Astrocyte of the hippocampus (primary cell): ENCODE measurements around the gene OR7C2.
"Not testable (repeated sequence)": the region's sequence is repeated elsewhere in the genome, so short reads cannot be mapped to it uniquely, and the experiment has no call there.

ENCODE experiments used
- DNase-seq: peaks from one replicate; pipeline ENCODE4 v3.0.0; 2011; ENCODE audit warnings: low read depth, low spot score

OR7C2 gene

DNA sequence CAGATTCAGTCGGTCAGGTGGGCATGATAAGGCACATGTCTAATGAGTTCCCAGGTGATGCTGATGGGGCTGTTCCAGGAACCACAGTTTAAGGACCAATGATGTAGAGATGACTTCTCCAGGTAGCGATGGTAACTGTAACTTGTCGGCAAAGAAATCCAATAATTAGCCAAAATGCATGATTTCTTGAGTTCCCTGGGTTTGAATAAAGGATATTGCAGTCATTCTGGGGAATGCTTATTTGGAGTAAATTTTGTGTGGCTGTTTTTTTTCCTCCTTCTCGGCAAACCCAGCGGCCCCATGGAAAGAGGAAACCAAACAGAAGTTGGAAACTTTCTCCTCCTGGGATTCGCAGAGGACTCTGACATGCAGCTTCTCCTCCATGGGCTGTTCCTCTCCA is at the start of gene OR7C2:
TSS of gene OR7C2 (plus strand) at position 301 of the 400 bp plus-strand sequence. CDS start at position 301, 0 bp downstream.
- DNase-seq: no peak

DNA sequence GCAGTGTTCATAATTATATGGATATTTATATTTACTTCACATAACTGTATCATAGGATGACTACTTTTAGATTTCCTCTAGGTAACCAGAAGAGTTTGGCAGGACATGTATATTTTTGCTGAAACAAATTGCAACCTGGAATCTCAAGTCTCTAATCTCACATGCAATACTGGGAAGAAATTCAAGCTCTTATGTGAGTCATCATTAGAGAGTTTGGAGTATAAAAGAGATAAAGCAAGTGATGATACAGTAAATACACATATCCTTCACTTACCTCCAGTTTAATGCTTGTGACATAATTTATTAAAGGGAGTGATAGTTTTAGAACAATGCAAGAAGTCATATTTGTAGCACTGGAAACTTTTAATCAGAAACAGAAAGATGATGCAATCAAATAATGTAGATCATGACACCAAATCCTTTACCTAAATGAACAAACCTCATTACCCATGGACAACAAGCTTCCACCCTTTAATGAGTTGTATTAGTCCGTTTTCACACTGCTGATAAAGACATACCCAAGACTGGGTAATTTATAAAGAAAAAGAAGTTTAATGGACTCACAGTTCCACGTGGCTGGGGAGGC is 39.5 kb upstream of the OR7C2 start:
- no peak for DNase-seq

DNA sequence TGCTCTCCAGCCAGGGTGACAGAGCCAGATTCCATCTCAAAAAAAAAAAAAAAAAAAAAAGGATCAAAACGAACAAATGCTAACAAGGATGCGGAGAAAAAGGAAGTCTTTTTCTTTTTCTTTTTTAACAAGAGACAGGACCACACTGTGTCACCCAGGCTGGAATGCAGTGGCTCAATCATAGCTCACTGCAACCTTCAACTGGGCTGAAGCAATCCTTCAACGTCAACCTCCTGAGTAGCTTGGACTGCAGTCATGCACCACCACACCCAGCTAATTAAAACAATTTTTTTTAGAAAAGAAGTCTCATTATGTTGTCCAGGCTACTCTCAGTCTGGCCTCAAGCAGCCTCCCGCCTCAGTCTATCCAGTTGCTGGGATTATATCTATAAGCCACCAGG is 34.6 kb upstream of the OR7C2 start:
- no peak for DNase-seq

DNA sequence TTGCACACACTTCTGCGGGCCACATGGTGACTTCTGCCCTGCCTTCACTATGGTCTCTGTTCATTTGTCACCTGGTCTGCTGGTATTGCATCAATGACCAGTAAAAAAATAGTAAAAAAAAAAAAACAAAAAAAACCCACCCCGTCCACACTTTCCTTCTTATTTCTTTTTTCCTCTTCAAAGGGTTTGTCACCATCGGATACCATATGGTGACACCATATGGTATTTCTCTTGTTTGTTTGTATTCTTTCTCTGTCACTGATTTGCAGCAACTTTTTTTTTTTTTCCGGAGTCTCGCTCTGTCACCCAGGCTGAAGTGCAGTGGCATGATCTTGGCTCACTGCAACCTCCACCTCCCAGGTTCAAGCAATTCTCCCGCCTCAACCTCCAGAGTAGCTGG is 26.2 kb upstream of the OR7C2 start:
- DNase-seq: no peak

DNA sequence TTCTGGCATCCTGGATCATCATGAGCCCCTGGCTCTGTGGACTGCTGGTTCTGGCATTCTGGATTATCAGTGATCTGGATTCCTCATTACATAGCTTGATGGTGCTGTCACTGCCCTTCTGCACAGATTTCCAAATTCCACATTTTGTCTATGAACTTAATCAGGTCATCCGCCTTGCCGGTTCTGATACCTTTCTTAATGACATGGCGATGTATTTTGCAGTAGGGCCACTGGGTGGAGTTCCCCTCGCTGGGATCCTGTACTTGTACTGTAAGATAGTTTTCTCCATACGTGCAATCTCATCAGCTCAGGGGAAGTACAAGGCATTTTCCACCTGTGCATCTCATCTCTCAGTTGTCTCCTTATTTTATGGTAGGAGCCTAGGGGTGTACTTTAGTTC is 24.4 kb upstream of the OR7C2 start:
- no peak for DNase-seq

DNA sequence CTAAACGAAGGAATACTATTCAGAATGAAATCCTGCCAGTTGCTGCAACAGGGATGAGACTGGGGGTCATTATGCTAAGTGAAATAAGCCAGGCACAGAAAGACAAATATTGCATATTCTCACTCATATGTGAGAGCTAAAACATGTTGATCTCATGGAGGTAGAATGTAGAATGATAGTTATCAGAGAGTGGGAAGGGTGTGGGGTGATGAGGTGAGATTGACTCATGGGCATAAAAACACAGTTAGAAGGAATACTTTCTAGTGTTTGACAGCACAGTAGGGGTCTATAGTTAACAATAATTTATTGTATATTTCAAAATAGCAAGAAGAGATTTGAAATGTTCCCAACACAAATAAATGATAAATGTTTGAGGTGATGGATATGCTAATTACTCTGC is 7.8 kb upstream of the OR7C2 start:
- DNase-seq: no peak

DNA sequence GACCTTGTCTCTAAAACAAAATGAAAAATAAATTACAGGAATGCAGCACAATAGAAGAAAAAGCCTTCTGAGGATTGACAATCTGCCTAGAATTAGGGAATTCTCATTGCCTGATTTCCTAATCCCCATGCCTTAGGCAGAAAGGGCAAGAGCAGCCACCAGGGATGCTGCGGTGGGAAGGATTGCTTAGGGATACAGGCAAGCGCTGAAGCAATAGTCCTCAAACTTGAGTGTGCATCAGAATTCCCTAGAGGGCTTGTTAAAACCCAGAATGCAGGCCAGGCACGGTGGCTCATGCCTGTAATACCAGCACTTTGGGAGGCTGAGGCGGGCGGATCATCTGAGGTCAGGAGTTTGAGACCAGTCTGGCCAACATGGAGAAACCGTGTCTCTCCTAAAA is 1.0 kb upstream of the OR7C2 start:
- no peak for DNase-seq

DNA sequence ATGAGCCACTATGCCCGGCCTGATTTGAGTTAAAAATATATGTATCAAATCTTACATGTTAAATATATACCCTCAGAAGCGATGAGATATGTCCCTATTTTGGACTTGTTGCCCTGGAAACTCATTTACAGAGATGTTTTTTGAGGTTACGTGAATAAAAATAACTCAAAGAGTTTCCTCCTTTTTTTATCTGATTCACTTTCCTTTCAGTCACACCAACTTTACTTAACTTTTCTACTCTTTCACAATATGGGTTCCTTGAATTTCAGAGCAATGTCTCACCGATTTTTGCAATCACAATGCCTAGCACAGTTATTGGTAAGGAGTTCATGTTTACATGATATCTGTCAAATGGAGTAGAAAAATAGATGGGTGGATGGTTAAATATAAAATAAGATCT is 2.3 kb downstream of the OR7C2 start:
- DNase-seq: no peak

DNA sequence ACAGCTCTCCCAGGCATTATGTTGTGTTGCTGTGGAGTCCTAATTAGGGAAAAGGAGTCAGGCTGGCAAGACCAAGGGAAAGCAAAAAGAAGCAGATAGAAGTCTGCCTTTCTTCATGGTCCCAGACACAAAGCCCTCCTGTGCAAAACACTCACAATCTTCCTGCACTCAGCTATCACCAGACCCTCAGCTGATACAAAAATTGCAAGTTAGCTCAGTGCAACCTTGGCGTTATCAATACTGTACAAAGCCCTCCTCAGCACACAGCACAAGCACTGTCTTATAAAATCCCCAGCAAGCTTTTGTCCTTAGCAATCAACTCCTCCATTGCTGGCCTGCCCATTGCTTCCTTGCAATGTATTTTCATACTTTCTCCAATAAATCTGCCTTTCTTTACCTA is 3.2 kb downstream of the OR7C2 start:
- DNase-seq: no peak

DNA sequence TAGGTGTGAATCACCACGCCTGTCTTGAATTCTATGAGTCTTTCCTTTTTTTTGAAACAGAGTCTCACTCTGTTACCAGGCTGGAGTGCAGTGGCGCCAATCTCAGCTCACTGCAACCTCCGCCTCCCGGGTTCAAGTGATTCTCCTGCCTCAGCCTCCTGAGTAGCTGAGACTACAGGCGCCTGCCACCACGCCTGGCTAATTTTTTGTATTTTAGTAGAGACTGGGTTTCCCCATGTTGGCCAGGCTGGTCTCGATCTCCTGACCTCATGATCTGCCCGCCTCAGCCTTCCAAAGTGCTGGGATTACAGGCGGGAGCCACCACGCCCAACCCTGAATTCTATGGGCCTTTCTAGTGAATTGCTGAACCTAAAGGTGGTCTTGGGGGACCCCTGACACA is 8.1 kb downstream of the OR7C2 start:
- DNase-seq: not testable (repeated sequence)

DNA sequence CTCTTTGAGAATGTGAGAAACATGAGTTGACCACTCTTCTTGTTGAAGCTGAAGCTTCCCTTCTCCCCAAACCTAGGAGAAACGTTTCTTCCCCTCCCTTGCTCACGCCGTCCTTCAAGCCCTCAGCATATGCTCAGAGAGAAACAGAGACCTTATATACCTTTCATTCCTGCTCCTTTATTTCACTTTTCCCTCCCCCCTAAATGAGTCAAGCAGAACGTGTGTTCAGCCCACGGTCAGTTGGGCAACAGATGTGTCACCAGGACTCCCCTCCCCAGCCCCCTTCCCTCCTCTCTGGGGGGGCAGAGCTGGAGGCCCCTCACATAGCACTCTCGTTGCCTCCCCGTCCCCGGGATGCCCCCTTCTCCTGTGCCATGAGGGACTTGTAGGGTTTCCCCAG is 8.6 kb downstream of the OR7C2 start:
- DNase-seq: no peak

DNA sequence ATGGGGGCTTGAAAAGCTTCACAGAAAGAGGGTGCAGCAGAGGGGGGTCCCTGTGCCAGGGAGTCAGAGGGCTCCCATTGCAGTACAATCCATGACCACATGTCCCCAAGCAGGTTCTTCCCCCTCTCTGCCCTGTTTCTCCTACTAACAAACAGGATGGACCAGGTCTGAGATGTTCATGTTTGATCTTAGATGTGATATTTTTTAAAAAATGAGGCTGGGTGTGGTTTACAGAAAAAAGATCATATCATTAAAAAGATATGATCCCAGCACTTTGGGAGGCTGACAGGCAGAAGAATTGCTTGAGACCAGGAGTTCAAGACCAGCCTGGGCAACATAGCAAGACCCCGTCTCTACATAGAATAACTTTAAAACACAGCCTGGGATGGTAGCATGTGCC is 9.1 kb downstream of the OR7C2 start:
- no peak for DNase-seq

DNA sequence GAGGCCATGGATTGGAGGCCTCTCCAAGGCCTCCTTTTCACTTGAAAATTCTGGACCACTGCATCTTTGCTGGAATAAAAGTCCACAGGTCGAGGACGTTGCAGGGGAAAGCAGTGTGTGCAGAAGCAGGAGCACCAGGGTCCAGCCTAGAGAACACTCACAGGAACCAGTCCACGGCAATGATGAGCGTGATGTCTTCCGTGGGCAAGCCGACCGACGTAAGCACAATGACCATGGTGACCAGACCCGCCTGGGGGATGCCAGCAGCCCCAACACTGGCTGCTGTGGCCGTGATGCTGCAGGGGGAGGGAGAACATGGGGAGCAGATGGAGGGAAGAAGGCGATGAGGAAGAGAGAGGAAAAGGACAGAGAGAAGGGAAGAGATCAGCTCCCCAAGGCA is 11.5 kb downstream of the OR7C2 start:
- no peak for DNase-seq

DNA sequence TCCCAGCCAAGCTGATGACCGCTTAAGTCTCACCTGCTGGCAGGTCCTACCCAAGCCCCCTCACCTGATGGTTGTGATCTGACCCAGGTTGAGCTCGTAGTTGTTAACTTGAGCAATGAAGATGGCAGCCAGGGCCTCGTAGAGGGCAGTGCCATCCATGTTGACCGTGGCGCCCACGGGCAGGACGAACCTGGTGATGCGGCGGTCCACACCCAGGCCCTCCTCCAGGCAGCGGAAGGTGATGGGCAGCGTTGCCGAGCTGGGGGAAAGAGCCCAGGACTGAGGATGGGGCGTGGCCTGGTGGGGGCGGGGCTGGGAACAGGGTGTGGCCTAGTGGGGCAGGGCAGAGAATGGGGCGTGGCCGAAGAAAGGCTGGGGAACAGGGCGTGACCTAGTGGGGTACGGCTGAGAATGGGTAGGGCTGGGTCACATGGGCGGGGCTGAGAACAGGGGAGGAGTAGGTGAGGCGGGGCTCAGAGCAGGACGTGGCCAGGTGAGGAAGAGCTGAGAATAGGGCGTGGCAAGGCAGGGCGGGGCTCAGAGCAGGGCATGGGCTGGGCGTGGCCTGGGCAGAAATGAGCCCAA is 12.9 kb downstream of the OR7C2 start:
- no peak for DNase-seq

DNA sequence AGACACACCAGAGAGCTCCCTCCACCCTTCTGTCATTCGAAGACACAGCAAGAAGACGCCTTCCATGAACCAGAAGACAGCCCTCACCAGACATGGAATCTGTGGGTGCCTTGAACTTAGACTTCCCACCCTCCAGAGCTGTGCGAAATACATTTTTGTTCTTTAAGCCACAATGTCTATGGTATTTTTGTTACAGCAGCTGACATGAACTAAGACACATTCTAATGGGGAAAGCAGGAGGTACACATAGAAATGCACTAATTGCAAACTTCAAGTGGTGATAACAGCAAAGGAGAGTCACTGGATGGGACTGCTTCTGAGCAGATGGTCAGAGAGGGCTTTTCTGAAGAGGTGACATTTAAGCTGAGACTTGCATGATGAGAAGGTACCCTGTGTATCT is 16.2 kb downstream of the OR7C2 start:
- DNase-seq: no peak

DNA sequence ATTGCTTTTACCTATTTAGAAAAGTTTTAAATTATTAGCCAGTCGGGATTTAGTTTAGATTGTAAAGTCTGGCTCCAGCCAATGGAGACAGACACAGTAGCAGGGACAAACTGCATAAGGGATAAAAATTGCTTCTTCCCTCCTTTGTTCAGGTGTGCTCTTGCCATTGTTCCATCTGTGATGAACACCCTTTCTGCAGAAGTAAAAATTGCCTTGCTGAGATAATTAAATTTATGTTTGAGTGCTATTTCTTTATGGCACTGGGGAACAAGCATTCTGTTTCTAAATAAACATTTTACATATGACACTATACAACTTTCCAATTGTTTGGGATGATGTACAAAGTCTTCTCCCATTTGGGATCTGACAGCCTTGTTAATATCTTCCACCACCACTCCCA is 18.0 kb downstream of the OR7C2 start:
- DNase-seq: no peak

DNA sequence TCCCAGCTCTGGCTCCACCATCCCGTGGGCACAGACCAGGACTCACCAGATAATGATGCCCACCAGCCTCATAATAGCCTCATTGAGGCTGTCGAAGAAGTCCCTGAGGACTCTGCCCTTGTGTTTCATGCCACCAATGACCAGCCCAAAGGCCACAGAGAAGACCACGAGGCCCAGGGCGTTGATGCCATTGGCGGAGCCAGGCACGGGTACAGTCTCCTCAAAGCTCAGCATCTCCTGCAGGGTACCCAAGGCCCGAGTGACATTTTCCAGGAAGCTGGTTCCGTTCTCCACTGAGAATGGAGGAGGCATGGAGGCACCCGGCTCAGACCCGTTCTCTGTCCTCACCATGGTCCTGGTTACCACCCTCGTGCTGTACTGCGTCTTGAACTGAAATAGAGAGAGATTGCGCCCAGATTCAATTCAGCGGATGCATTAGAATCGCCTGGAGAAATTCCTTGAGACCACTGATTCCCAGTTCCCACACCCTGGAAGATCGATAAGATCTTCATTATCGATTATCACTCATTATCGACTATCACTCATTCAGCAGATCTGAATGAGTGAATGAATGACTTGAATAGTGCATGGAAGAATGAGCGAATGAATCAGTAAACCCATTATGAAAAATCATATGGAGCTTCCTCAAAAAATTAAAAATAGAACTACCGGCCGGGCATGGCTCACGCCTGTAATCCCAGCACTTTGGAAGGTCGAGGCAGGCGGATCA is 20.8 kb downstream of the OR7C2 start:
- DNase-seq: no peak

DNA sequence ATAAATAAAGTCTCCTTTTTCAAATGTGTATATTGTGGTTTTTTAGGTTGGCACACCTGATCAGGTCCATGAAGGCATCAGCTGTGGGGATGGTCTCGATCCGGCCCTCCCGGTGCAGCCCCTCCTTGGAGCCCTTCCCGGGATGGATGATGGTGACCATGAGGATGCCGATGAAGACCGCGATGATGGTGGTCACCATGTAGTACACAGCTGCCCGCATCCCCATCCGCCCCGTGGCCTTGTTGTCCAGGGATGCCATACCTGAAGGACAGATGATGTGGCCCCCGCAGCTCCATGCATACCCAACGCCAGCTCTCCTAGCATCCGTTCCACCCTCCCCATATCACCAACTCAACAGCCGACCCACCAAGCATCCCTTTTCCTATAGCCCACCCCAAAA is 27.0 kb downstream of the OR7C2 start:
- DNase-seq: no peak

DNA sequence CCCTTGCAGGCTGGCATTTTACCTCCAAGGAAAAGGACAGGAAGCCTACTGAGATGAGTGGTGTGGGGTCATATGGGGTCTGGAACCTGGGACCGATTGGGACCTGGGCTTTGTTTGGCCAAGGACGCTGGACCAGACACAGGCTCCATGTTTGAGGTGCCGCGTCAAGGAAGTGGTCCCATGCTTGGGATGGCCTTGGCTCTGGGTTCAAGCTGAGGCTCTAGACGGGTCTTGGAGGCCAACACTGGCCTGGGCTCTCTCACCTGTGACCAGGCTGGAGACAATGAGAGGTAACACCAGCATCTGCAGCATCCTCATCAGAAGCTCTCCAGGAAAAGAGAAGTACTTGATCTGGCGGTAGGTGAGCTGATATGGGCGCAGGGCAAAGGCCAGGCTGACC is 30.2 kb downstream of the OR7C2 start:
- DNase-seq: no peak

DNA sequence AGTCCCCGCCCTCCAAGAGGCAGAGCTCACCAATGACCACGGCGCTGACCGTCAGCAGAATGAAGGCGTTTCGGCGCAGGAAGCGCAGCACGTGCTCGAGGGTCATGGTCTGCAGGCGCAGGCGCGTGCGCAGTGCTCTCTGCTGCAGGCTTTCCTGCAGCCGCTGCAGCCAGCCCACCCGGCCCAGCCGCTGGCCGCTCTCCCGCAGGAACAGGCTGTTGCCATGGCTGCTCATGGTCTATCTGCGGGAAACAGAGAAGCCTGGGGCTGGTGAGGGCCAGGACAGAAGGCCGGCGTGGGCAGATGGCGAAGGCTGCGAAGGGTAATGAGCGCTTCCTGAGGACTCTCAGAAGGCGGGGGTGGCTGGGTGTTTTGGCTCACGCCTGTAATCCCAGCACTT is 31.4 kb downstream of the OR7C2 start:
- no peak for DNase-seq

DNA sequence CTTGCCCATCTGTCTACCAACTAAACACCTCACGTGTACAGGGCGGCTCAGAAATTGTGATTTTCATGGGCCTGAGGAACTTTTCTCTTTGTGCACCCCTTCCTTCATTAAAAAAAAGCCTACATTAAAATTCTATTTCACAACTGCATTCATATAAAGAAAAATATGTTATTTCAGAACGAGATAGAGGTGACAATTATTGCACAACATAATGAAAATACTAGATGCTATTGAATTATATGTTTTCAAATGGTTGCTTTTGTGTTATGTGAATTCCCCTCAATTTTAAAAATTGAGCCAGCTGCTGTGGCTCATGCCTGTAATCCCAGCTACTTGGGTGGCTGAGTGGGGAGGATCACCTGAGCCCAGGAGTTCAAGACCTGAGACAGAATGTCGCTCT is 33.2 kb downstream of the OR7C2 start:
- no peak for DNase-seq

DNA sequence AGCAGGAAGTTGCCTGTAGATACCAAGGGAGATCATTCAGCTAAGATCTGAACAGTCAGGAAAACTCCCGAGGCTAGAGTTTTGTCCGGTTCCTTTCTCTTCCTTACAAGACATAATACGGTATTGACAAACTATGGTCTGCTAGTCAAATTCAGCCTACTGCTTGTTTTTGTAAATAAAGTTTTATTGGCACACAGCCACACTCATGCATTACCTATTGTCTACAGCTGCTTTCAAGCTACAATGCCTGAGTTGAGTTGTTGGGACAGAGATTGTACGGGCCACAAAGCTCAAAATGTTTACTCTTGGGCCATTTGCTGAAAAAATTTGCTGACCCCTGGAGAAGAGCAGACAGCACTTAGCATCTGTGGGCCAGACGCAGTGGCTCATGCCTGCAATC is 35.8 kb downstream of the OR7C2 start:
- no peak for DNase-seq

DNA sequence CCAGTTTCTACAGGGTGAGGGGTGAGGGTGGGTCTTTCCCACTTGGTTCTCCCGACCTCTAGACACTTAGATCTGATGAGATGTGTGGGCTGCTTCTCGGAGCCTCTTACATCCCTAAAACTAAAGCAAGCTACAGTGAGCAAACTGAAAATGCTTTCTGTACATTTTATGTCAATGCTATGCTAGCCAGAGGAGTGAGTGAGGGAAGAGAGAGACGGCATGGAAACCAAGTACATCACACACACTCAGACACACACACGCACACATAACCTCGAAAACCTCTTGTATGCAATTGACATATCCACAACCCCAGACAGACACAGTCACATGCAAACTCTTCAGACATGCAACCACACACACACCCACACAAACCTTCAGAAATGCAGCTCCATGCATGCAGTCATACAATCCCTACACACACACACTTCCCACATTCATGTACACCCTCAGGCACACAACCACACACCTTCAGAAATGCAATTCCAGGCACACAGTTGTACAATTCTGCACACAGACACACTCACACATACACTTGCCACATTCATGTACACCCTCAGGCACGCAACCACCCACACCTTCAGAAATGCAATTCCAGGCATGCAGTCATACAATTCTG is 37.0 kb downstream of the OR7C2 start:
- DNase-seq: no peak
